Epithelial cell of esophagus (primary cell): ENCODE results near the gene STAT3.
A peak's percentile ranks its signal among the peaks of the same experiment; 100 is the strongest.
"Not testable (repeated sequence)": the region's sequence is repeated elsewhere in the genome, so short reads cannot be mapped to it uniquely, and the experiment has no call there.

Experiments
- DNase-seq: peaks from one replicate; pipeline ENCODE4 v3.0.0; 2010; ENCODE audit warnings: low read depth
- H3K4me3 ChIP-seq: 2 replicates; pipeline ENCODE4 v1.5.1; 2011; ENCODE audit warnings: mild to moderate bottlenecking, low read length, control low read depth
- TF ChIP-seq, protein P1 (sequence below): IDR thresholded peaks from 2 replicates; pipeline ENCODE4 v1.5.1; 2011; ENCODE audit warnings: low read depth, mild to moderate bottlenecking, low read length, control low read depth, inconsistent platforms; ENCODE audit not compliant: insufficient read depth; ENCODE audit errors: missing control alignments

The STAT3 gene

DNA sequence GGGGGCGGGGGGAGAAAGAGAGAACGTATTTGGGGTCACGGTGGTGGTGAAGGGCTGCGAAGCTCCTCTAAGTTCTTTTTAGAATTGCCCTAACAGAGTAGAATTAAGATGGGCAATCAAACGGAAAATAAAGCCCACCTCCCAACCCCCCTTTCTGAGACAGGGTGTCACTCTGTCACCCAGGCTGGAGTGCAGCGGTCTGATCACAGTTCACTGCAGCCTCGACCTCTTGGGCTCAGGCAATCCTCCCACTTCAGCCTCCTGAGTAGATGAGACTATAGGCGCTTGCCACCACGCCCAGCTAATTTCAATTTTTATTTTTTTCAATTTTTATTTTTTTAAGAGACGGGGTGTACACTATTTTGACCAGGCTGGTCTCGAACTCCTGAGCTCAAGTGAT, 35.5 kb upstream of the STAT3 start:
- TF ChIP-seq, protein P1, sequence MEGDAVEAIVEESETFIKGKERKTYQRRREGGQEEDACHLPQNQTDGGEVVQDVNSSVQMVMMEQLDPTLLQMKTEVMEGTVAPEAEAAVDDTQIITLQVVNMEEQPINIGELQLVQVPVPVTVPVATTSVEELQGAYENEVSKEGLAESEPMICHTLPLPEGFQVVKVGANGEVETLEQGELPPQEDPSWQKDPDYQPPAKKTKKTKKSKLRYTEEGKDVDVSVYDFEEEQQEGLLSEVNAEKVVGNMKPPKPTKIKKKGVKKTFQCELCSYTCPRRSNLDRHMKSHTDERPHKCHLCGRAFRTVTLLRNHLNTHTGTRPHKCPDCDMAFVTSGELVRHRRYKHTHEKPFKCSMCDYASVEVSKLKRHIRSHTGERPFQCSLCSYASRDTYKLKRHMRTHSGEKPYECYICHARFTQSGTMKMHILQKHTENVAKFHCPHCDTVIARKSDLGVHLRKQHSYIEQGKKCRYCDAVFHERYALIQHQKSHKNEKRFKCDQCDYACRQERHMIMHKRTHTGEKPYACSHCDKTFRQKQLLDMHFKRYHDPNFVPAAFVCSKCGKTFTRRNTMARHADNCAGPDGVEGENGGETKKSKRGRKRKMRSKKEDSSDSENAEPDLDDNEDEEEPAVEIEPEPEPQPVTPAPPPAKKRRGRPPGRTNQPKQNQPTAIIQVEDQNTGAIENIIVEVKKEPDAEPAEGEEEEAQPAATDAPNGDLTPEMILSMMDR: no peak
- H3K4me3 ChIP-seq: peak overlapping the region; percentile 73
- DNase-seq: no peak

DNA sequence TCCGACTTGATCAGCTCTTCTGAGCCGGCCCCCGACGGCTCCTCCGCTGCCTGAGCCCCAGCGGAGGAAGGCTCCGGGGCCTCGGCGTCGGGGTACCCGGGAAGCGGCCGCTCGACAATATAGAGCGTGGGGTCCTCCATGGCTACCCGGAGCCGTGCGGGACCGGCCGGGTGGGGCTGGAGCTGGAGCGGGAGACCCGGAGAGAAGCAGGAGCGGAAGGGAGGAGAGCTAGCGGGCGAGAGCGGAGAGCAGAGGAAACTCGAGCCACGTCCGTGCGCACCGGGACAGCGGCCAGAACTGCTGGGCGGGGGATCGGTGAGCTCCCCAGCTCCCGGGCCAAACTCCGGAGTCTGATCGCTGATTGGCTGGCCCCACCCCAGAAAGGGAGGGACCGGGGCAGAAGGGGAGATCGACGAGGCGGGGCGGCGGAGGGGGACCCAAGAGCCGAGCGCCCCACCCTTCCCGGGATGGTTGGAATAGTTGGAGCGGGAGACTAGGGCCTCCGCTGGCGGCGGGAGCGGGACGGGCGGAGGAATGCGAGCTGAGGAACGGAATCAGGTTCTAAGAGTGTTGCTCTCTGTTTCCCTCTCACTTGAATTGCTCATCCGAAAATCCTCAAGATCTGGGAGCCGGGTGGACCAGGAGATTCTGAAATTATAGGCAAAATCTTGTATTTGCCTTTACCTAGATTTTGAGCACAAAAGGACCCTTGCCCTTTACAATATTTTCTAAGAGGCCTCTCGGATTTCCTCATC, 34.9 kb upstream of the STAT3 start, which contains the start of gene CAVIN1:
TSS of gene CAVIN1 (minus strand) at position 299 of the 755 bp plus-strand sequence. CDS start at position 140, 159 bp downstream.
- peak; percentile 96 for DNase-seq
- peak within 1 kb of the TSS; percentile 73 for H3K4me3 ChIP-seq
- TF ChIP-seq, protein P1: no peak

DNA sequence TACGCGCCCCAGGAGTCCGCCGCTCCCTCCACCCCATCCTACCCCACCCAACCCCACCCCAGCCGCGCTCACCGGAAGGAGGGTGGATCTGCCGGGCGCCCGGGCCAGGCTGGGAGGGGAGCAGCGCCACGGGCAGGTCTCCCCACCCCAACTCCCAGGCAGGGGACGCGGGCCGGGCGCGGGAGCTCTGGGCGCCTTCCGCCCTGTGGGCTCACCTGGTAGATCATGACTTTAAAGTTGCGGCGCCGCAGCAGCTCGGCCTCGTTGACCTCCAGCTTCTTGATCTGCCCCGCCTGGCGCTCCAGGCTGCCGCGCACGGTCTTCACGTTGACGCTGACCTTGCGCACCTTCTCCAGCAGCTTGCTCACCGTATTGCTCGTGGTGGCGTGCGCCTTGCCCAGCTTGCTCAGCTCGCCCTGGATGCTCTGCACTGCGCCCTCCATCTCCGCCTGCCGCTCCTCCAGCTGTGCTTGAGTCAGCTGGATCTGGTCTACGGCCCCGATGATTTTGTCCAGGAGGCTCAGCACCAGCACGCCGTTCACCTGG, 34.2 kb upstream of the STAT3 start:
- peak overlapping the region; percentile 73 for H3K4me3 ChIP-seq
- DNase-seq: peak; percentile 61
- TF ChIP-seq, protein P1: no peak

DNA sequence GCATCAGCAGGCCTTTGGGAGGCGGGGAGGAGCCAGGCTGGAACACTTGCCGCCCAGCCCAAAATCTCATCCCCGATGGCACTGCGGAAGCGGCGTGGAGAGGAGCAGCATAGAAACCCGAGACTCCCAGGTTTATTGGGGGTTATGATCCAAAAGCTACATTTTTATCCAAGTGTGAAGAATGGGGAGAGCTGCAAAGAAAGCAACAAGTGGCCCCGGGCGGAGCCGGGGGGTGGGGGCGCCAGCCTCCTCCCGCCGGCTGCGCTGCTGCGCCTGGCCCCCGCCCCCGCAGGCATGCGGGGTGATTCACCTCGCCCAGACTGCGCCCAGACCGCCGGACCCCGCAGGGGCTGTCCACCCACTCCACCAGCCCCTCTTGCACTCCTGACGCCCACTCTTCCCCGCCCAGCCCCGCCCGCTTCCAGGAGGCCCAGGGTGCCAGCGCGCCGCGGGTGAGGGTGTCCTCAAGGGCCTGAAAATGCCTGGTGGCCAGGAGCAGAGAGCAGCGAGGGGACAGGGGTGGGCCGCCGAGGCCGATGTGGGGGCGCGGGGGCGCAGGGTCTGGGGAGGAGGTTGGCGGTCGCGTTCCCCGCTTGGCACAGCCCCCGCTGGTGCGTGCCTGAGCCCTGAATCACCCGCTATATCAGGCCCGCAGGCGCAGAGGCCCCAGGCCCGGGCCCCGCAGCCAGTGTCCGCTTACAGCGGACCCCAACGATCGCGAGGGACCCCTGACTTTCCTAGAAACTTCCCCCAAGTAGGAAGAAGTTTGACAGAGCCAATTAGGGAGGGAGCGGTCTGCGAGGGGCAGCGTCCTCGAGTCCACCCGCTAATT, 33.5 kb upstream of the STAT3 start:
- H3K4me3 ChIP-seq: peak overlapping the region; percentile 73
- peak; percentile 57 for DNase-seq
- TF ChIP-seq, protein P1: no peak

DNA sequence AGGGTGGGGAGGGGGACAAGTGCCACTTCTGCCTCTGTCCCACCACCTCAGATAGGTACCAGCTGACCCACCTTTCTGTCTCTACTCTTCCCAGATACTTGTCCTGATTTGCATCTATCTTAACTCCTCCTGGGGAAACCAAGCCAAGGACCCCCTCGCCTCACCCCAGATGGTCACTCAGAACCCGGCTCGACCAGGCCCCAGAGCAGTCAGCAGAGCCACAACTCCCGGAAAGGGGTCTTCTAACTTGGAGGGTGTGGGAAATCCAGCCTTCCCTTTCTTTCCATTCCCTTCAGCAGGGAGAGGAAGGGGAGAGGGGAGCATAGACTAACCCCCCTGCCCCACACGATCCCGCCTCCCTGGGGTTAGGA, 32.9 kb upstream of the STAT3 start:
- TF ChIP-seq, protein P1: no peak
- peak overlapping the region; percentile 73 for H3K4me3 ChIP-seq
- no peak for DNase-seq

DNA sequence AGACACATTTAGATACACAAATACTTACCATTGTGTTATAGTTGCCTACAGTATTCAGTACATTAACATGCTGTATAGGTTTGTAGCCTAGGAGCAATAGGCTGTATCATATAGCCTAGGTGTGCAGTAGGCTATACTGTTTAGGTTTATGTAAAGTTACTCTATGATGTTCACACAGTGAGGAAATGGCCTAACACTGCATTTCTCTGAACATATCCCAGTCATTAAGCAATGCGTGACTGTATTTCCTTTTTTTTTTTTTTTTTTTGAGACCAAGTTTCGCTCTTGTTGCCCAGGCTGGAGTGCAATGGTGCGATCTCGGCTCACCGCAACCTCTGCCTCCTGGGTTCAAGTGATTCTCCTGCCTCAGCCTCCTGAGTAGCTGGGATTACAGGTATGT, 29.7 kb upstream of the STAT3 start:
- DNase-seq, H3K4me3 ChIP-seq: not testable (repeated sequence)

DNA sequence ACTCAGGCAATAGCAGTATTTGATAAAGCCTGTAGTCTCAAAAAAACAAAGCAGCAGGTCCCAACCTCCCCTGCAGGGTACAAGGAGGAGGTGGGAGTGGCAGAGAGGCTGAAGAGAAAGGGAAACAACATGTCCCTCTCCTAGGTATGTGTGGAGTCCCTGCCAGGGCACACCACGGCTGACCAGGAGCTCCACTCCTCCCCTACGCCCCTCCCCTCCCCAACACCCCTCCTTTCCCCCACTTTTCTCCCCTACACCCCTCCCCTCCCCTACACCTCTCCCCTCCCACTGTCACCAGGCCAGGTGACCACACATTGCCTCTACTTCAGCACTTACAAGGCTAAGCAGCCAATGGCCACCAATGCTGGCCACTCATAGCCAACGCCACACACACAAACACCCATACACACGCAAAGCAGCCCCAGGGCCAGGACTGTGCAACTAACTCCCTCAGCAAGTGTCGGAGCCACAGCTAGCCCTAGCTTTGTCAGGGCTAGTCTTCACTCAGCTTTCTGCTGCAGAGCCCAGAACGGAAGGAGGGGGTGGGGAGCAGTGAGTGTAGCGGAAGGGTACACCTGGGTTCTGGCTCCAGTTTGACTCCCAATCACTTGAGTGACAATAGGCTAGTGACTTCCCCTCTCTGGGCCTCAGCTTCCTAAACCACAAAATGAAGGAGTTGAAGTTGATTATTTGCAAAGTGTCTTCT, 26.6 kb upstream of the STAT3 start:
- peak; percentile 30 for DNase-seq
- TF ChIP-seq, protein P1: no peak
- no peak overlapping the region for H3K4me3 ChIP-seq
